Nephron (organoid): ENCODE measurements around the gene SLC4A2.

ENCODE experiments used
- H3K27ac Mint-ChIP-seq, 3 experiments: 2 replicates each; pipeline ENCODE4 v1.8.0; 2020; ENCODE audit warnings: mixed read lengths in 3 of 3, mild to moderate bottlenecking in 2 of 3, moderate library complexity in 1 of 3
- H3K27me3 Mint-ChIP-seq: 2 replicates; pipeline ENCODE4 v1.8.0; 2021; ENCODE audit warnings: low read depth, mild to moderate bottlenecking, moderate library complexity, mixed read lengths
- H3K36me3 Mint-ChIP-seq: 2 replicates; pipeline ENCODE4 v1.8.0; 2020; ENCODE audit warnings: low read depth, mixed read lengths
- H3K4me1 Mint-ChIP-seq: 2 replicates; pipeline ENCODE4 v1.8.0; 2020; ENCODE audit warnings: mixed read lengths
- H3K4me3 Mint-ChIP-seq, 3 experiments: 2 replicates each; pipeline ENCODE4 v1.8.0; 2020; ENCODE audit warnings: mild to moderate bottlenecking in 3 of 3, mixed read lengths in 3 of 3, moderate library complexity in 2 of 3
- H3K9me3 Mint-ChIP-seq: 2 replicates; pipeline ENCODE4 v1.8.0; 2020; ENCODE audit warnings: mixed read lengths
- CTCF ChIP-seq, 3 experiments: fragments of 200-600 bp; sonication (generic); IDR thresholded peaks; one replicate each; pipeline ENCODE4 v1.5.0; 2021; ENCODE audit warnings: antibody characterized with exemption in 3 of 3; ENCODE audit not compliant: unreplicated experiment in 3 of 3

Gene SLC4A2

GRCh38 chr7:151066273-151066974 is 7.0 kb downstream of the SLC4A2 start:
- no peak overlapping the region for H3K4me3 Mint-ChIP-seq
- no peaks in the 10 kb centered on the region for H3K27me3 Mint-ChIP-seq
- TF ChIP-seq CTCF (IDR thresholded peaks at IDR 0.05; ENCODE audit: unreplicated experiment in 3 of 3) = no peak
- H3K9me3 Mint-ChIP-seq = no peaks in the 10 kb centered on the region
- H3K36me3 Mint-ChIP-seq = peaks cover 22% of the 10 kb centered on the region
- H3K4me1 Mint-ChIP-seq = peaks cover 23% of the 10 kb centered on the region
- H3K27ac Mint-ChIP-seq = no peak overlapping the region

DNA sequence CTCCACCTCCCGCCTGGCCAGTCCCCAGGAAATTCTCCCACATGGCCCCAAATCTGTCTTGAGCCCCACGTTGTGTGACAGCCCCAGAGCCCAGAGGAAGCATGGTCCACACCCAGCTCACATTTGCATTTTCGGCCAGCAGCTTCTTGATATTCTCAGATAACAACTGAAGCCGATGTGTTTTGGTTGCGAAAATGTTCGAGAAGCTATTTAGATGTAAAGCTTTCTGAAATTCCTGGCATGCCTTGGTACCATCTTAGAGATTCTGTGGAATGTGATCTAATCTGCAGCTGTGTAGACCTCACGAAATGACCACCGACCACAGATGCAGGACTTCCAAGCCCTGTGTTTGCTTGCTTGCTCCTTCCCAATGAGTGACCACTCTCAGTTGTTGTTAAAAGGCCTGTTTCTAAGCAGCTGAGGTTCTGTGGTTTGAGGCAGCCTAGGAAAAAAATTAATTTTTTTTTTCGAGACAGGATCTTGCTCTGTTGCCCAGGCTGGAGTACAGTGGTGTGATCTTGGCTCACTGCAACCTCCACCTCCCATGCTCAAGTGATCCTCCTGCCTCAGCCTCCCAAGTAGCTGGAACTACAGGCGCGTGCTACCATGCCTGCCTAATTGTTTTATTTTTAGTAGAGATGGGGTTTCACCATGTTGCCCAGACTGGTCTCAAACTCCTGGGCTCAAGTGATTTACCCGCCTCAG is 8.8 kb downstream of the SLC4A2 start:
- Mint-ChIP-seq H3K27ac (peak overlapping the region in 1 of 3 experiments; percentile 52), H3K36me3 (peaks cover 30% of the 10 kb centered on the region), H3K4me3 (no peak overlapping the region), H3K27me3 (no peaks in the 10 kb centered on the region), H3K9me3 (no peaks in the 10 kb centered on the region), H3K4me1 (peaks cover 14% of the 10 kb centered on the region)
- TF ChIP-seq CTCF (IDR thresholded peaks at IDR 0.05; ENCODE audit: unreplicated experiment in 3 of 3) = no peak

GRCh38 chr7:151069841-151070573 is 10.6 kb downstream of the SLC4A2 start:
- H3K4me3 Mint-ChIP-seq = no peak overlapping the region
- no peaks in the 10 kb centered on the region for H3K27me3 Mint-ChIP-seq
- H3K36me3 Mint-ChIP-seq = peaks cover 34% of the 10 kb centered on the region
- no peak for TF ChIP-seq CTCF (IDR thresholded peaks at IDR 0.05; ENCODE audit: unreplicated experiment in 3 of 3)
- no peak overlapping the region for H3K27ac Mint-ChIP-seq
- H3K9me3 Mint-ChIP-seq = no peaks in the 10 kb centered on the region
- H3K4me1 Mint-ChIP-seq = peaks cover 9% of the 10 kb centered on the region

- no peak overlapping the region for H3K27ac Mint-ChIP-seq
- peaks cover 32% of the 10 kb centered on the region for H3K36me3 Mint-ChIP-seq
- H3K4me1 Mint-ChIP-seq = peaks cover 9% of the 10 kb centered on the region
Observed at GRCh38 chr7:151070574-151070960, 11.2 kb downstream of the SLC4A2 start.

More at GRCh38 chr7:151070574-151070960, 11.2 kb downstream of the SLC4A2 start:
- Mint-ChIP-seq H3K27me3 (no peaks in the 10 kb centered on the region), H3K4me3 (no peak overlapping the region), H3K9me3 (no peaks in the 10 kb centered on the region)
- no peak for TF ChIP-seq CTCF (IDR thresholded peaks at IDR 0.05; ENCODE audit: unreplicated experiment in 3 of 3)
